Trophoblast cell (in vitro differentiated cells and primary cell): ENCODE data around the gene ANGPTL7.
"Not testable (repeated sequence)": the region's sequence is repeated elsewhere in the genome, so short reads cannot be mapped to it uniquely, and the experiment has no call there.

Experiments used
- DNase-seq, 2 donors: peaks; one replicate each; pipeline ENCODE4 v3.0.0-alpha.2; 2016
- H2AFZ ChIP-seq: 2 replicates; pipeline ENCODE4 v1.6.1; 2013; ENCODE audit warnings: low read length, moderate library complexity, mild to moderate bottlenecking; ENCODE audit not compliant: insufficient read depth, poor library complexity
- H2AK5ac ChIP-seq: 2 replicates; pipeline ENCODE4 v1.6.1; 2013; ENCODE audit warnings: mild to moderate bottlenecking, low read length
- H2BK120ac ChIP-seq: 2 replicates; pipeline ENCODE4 v1.6.1; 2013; ENCODE audit warnings: low read length, mild to moderate bottlenecking, moderate library complexity; ENCODE audit not compliant: insufficient read depth, poor library complexity
- H2BK12ac ChIP-seq: 2 replicates; pipeline ENCODE4 v1.6.1; 2013; ENCODE audit warnings: mild to moderate bottlenecking, low read length, moderate library complexity
- H2BK5ac ChIP-seq: 2 replicates; pipeline ENCODE4 v1.6.1; 2013; ENCODE audit warnings: low read length, low read depth, moderate library complexity, mild to moderate bottlenecking; ENCODE audit not compliant: poor library complexity
- H3K14ac ChIP-seq: 2 replicates; pipeline ENCODE4 v1.6.1; 2013; ENCODE audit warnings: mild to moderate bottlenecking, low read length
- H3K18ac ChIP-seq: 2 replicates; pipeline ENCODE4 v1.6.1; 2013; ENCODE audit warnings: mild to moderate bottlenecking, low read length
- H3K23ac ChIP-seq: 2 replicates; pipeline ENCODE4 v1.6.1; 2013; ENCODE audit warnings: low read length
- H3K27ac ChIP-seq: 2 replicates; pipeline ENCODE4 v1.5.1; 2013; ENCODE audit warnings: low read depth, mild to moderate bottlenecking, inconsistent platforms, low read length, moderate library complexity
- H3K27me3 ChIP-seq: 2 replicates; pipeline ENCODE4 v1.6.1; 2013; ENCODE audit warnings: inconsistent platforms, mild to moderate bottlenecking, low read length, moderate library complexity; ENCODE audit not compliant: insufficient read depth
- H3K36me3 ChIP-seq, 2 experiments: 1 replicate in 1 of 2; 2 replicates in 1 of 2; pipeline ENCODE4 v1.6.1; 2013; ENCODE audit warnings: low read length in 2 of 2, mild to moderate bottlenecking in 2 of 2, moderate library complexity in 1 of 2; ENCODE audit not compliant: insufficient read depth in 2 of 2, control insufficient read depth in 1 of 2
- H3K4ac ChIP-seq: 2 replicates; pipeline ENCODE4 v1.6.1; 2013; ENCODE audit warnings: low read depth, mild to moderate bottlenecking, low read length, moderate library complexity
- H3K4me1 ChIP-seq, 2 experiments: 1 replicate in 1 of 2; 2 replicates in 1 of 2; pipeline ENCODE4 v1.6.1; 2013; ENCODE audit warnings: low read length in 2 of 2, mild to moderate bottlenecking in 2 of 2, moderate library complexity in 1 of 2; ENCODE audit not compliant: insufficient read depth in 2 of 2, control insufficient read depth in 1 of 2
- H3K4me2 ChIP-seq: 2 replicates; pipeline ENCODE4 v1.6.1; 2013; ENCODE audit warnings: inconsistent platforms, mild to moderate bottlenecking, low read length, moderate library complexity
- H3K4me3 ChIP-seq: 2 replicates; pipeline ENCODE4 v1.5.1; 2013; ENCODE audit warnings: mild to moderate bottlenecking, low read depth, low read length, inconsistent platforms
- H3K79me1 ChIP-seq: one replicate; pipeline ENCODE4 v1.6.1; 2013; ENCODE audit warnings: low read length
- H3K79me2 ChIP-seq: 2 replicates; pipeline ENCODE4 v1.6.1; 2013; ENCODE audit warnings: low read length, mild to moderate bottlenecking; ENCODE audit not compliant: control insufficient read depth, insufficient read depth, poor library complexity
- H3K9ac ChIP-seq: 2 replicates; pipeline ENCODE4 v1.6.1; 2013; ENCODE audit warnings: mild to moderate bottlenecking, low read length
- H3K9me3 ChIP-seq: 2 replicates; pipeline ENCODE4 v1.6.1; 2013; ENCODE audit warnings: low read depth, mild to moderate bottlenecking, control low read depth, inconsistent platforms, low read length; ENCODE audit not compliant: insufficient read depth
- H4K12ac ChIP-seq: 2 replicates; pipeline ENCODE4 v1.6.1; 2013; ENCODE audit warnings: low read depth, mild to moderate bottlenecking, low read length, moderate library complexity
- H4K8ac ChIP-seq: 2 replicates; pipeline ENCODE4 v1.6.1; 2013; ENCODE audit warnings: low read depth, mild to moderate bottlenecking, low read length, moderate library complexity
- H4K91ac ChIP-seq: one replicate; pipeline ENCODE4 v1.6.1; 2013; ENCODE audit warnings: low read depth, mild to moderate bottlenecking, low read length, moderate library complexity
- WGBS: extraction: QIAGEN DNeasy Blood & Tissue Kit; methylation state at CpG from one replicate; pipeline ENCODE4 v1.1.7; 2013; ENCODE audit warnings: missing lambda C conversion rate; ENCODE audit not compliant: insufficient read length, insufficient coverage; ENCODE audit errors: extremely low coverage; 5-methylcytosine and 5-hydroxymethylcytosine counted together

ANGPTL7 gene

GRCh38 chr1:11158291-11158690 lies 30.9 kb upstream of the ANGPTL7 start:
- Histone ChIP-seq H3K27me3 (no peaks in the 10 kb centered on the region), H2BK12ac (no peak overlapping the region), H3K4ac (no peak overlapping the region), H3K36me3 (peaks cover 4 to 9% of the 10 kb centered on the region in 2 experiments), H3K4me2 (no peak overlapping the region), H3K14ac (no peak overlapping the region), H3K23ac (no peak overlapping the region), H2AFZ (no peak overlapping the region), H3K27ac (no peak overlapping the region), H3K18ac (no peak overlapping the region), H2BK5ac (no peak overlapping the region), H4K12ac (no peak overlapping the region), H4K8ac (no peak overlapping the region), H3K79me1 (no peaks in the 10 kb centered on the region), H2BK120ac (no peak overlapping the region), H2AK5ac (no peak overlapping the region), H3K4me3 (no peak overlapping the region), H3K9ac (no peak overlapping the region), H3K4me1 (peaks cover 0 to 6% of the 10 kb centered on the region in 2 experiments), H4K91ac (no peak overlapping the region), H3K9me3 (no peaks in the 10 kb centered on the region), H3K79me2 (no peaks in the 10 kb centered on the region)
- DNase-seq: no peak
- no CpG with 5 or more reads among the region's 3 CpGs for WGBS

- H2BK12ac ChIP-seq: no peak overlapping the region
These were observed 30.3 kb upstream of the ANGPTL7 start for GRCh38 chr1:11158720-11159321.

GRCh38 chr1:11162752-11163151 lies 26.4 kb upstream of the ANGPTL7 start:
- H3K27ac ChIP-seq, H3K14ac ChIP-seq, H3K79me2 ChIP-seq, H2BK12ac ChIP-seq, H2BK120ac ChIP-seq, H3K79me1 ChIP-seq, H4K91ac ChIP-seq, H4K12ac ChIP-seq, H3K9ac ChIP-seq, H3K9me3 ChIP-seq, H2AFZ ChIP-seq, H3K36me3 ChIP-seq, H3K27me3 ChIP-seq, H4K8ac ChIP-seq, H3K23ac ChIP-seq, H3K4me2 ChIP-seq, H3K4ac ChIP-seq, H2BK5ac ChIP-seq, H3K4me1 ChIP-seq, DNase-seq, H3K18ac ChIP-seq, H2AK5ac ChIP-seq, H3K4me3 ChIP-seq: not testable (repeated sequence)
- no CpG with 5 or more reads among the region's 4 CpGs for WGBS

More at GRCh38 chr1:11158720-11159321, 30.3 kb upstream of the ANGPTL7 start:
- H2BK5ac ChIP-seq: no peak overlapping the region
- H3K79me2 ChIP-seq: no peaks in the 10 kb centered on the region
- H2BK120ac ChIP-seq: no peak overlapping the region
- no peaks in the 10 kb centered on the region for H3K9me3 ChIP-seq
- peaks cover 0 to 6% of the 10 kb centered on the region in 2 experiments for H3K4me1 ChIP-seq
- H3K4ac ChIP-seq: no peak overlapping the region
- peak in 1 of 2 donors; percentile 13 for DNase-seq
- no peak overlapping the region for H2AFZ ChIP-seq
- H2AK5ac ChIP-seq: no peak overlapping the region
- H3K4me2 ChIP-seq: no peak overlapping the region
- H3K79me1 ChIP-seq: no peaks in the 10 kb centered on the region
- H3K4me3 ChIP-seq: no peak overlapping the region
- WGBS: no CpG with 5 or more reads among the region's 3 CpGs
- H3K27me3 ChIP-seq: no peaks in the 10 kb centered on the region
- no peak overlapping the region for H3K9ac ChIP-seq
- H4K8ac ChIP-seq: no peak overlapping the region
- H3K36me3 ChIP-seq: peaks cover 4 to 7% of the 10 kb centered on the region in 2 experiments
- H3K23ac ChIP-seq: no peak overlapping the region
- no peak overlapping the region for H3K18ac ChIP-seq
- no peak overlapping the region for H3K27ac ChIP-seq
- no peak overlapping the region for H3K14ac ChIP-seq
- no peak overlapping the region for H4K12ac ChIP-seq
- no peak overlapping the region for H4K91ac ChIP-seq

GRCh38 chr1:11166744-11167143 lies 22.4 kb upstream of the ANGPTL7 start:
- not testable (repeated sequence) for H3K4me2 ChIP-seq, H3K36me3 ChIP-seq, H3K27ac ChIP-seq, H3K23ac ChIP-seq, H3K4me1 ChIP-seq, H3K4ac ChIP-seq, H3K14ac ChIP-seq, H4K91ac ChIP-seq, H3K9ac ChIP-seq, H4K8ac ChIP-seq, H3K79me1 ChIP-seq, H3K18ac ChIP-seq, H2BK120ac ChIP-seq, H4K12ac ChIP-seq, H3K4me3 ChIP-seq, H3K9me3 ChIP-seq, H2BK12ac ChIP-seq, H2AK5ac ChIP-seq, DNase-seq, H3K27me3 ChIP-seq, H2BK5ac ChIP-seq, H3K79me2 ChIP-seq, H2AFZ ChIP-seq
- no CpG with 5 or more reads among the region's 5 CpGs for WGBS
